ENCODE measurements around the gene DSTYK.
"Not testable (repeated sequence)": the region's sequence is repeated elsewhere in the genome, so short reads cannot be mapped to it uniquely, and the experiment has no call there.

Gene DSTYK

DNA sequence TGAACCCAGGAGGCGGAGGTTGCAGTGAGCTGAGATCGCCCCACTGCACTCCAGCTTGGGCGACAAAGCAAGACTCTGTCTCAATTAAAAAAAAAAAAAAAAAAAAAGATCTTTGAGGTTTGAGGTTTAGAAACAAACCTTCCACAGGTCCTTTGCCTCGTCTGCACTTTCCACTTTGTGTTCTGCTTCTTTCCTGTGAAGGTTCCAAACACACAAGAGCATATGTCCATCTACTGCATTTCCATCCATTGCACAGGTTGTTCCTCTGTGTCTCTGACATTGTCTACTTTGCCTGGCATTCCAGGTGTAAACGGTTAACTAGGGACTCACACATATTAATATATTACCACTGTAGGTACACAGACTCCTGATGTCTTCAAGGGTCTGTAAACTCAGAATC, 40.1 kb downstream of the DSTYK start:
- DNase-seq: no peak

DNA sequence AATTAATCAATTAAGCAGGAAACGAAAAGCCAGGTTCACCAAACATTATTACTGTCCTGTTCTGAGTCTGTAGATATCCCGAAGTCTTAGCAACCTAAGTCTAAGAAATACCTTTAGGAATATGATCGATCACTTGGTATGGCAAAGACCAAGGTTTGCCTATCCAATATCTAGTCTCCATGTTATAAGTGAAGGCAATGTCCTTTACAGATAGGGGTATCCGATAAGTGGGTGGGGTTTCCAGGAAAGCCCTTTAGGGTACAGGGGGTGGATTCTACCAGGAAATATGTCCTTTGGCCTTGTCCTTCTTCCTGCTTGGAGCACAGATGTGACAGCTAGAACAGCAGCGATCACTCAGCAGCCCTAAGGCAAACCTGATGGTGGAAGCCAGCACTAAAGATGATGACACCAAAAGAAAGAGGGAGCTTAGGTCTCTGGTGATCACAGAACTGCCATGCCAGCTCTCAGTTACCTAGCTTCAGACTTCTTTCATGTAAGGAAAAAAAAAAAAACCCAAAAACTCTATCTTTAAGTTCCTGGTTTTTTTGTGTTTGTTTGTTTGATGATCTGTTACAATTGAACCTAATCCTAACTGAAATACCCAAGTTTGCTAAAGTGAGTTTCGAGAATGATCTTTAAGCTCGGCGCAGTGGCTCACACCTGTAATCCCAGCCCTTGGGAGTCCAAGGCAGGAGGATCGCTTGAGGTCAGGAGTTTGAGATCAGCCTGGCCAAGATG, 40.8 kb downstream of the DSTYK start:
- DNase-seq: no peak

DNA sequence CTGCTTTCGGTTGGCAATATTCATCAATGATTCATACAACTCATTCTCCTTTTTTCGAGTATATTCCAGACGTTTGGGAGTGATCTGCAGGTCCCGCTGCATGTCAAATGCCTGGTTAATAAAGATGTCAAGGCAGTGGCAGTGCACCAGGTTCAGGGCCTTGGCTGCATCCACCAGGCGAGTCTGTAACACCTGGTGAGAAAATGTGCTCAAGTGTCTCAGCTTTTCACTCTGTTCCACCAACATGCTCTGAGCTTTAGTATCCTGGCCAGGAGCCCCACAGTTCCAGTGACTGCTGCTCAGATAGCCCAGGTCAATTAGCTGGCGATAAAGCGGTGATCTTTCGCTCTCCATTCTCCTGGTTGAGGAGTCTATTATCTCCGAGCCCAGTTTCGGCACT, 42.3 kb downstream of the DSTYK start:
- no peak for DNase-seq

DNA sequence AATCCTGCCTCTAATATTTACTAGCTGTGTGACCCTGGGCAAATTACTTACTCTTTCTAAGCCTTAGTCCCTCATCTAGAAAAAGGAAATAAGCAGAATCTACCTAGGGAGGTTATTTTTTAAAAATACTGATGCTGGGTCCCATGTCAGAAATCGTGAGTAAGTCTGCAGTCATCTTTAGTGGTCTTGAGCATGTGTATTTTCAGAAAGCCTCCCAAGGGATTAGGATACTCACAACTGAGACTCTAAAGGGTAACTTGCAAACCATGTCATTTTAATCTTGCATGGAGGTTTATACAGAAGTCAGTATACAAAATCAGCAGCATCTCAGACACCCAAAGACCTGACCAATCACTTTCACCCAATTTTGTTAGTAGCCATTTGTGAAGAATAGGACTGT, 43.2 kb downstream of the DSTYK start:
- no peak for DNase-seq

DNA sequence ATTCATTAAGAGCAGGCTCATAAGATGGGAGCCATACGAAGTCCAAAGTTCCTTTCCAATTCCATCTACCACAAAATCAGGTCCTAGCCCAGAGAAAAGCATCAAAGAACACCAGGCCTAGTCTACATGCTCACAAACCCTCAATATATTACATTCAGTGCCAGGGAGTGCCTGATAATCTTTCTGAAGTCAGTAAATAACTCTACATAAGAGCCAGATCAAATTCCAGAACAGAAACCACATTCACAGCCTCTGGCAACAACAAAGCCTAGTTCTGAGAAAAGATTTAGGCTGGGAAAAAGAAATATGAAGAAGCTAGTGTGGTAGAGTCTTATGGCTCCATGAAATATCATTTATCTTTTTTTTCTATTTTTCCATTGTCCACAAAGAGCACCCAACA, 49.2 kb downstream of the DSTYK start:
- DNase-seq: no peak

DNA sequence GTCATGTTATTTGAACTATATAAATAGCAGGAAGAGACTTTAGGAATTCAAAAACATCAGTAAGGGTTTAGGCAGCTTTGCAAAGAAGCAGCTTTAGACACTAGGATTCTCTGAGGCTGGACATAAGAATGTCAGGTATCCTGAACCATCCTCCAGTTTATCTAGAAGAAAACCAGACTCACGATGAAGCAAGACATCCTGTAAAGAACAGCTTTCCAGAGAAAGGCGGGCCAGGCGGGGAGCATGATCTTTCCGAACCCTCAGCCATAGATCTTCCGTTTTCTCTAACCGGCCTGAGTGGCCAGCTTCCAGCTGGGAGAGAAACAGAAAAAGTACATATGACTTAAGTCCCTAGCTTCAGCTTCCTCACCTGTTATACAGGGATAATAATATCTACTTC, 50.4 kb downstream of the DSTYK start:
- DNase-seq: no peak

DNA sequence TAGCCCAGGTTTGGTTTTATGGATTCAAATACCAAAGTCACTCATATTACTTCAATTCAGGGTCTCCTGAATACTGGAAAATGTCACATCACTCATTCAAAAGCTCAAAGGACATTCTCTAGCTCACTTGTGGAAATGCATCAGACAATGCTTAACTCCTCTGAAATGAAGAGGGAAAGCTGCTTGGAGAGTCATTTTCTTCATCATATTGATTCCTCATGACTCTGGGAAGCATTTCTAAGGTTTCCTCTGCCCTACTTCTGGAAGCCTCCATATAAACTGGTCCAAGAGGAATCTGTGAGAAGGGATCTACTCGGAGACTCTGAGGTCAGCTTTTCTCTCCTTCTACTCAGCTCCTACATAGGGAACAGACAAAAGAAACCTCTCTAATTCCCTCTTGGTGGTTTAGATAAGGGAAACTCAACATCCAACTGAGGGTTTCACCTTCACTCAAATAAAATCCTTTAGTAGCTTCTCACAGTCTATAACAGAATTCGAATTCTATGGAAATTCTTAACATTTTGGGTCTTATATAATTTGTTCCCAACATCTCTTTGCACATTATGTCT, 53.4 kb downstream of the DSTYK start:
- DNase-seq: no peak

DNA sequence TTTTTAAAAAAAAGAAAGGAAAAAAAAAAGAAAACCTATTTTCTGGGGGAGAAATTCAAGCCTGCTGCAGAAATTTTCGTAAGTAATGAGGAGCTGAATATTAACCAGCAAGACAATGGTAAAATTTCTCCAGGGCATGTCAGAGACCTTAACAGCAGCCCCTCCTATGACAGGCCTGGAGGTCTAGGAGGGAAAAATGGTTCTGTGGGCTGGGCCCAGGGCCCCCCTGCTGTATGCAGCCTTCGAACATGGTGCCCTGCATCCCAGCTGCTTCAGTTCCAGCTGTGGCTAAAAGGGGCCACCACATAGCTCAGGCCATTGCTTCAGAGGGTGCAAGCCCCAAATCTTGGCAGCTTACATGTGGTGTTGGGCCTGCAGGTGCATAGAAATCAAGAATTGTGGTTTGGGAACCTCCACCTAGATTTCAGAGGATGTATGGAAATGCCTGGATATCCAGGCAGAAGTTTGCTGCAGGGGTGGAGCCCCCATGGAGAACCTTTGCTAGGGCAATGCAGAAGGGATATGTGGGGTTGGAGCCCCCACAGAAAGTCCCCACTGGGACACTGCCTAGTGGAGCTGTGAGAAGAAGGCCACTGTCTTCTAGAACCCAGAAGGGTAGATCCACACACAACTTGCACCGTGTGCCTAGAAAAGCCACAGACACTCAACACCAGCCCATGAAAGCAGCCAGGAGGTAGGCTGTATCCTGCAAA, 55.7 kb downstream of the DSTYK start:
- not testable (repeated sequence) for DNase-seq

DNA sequence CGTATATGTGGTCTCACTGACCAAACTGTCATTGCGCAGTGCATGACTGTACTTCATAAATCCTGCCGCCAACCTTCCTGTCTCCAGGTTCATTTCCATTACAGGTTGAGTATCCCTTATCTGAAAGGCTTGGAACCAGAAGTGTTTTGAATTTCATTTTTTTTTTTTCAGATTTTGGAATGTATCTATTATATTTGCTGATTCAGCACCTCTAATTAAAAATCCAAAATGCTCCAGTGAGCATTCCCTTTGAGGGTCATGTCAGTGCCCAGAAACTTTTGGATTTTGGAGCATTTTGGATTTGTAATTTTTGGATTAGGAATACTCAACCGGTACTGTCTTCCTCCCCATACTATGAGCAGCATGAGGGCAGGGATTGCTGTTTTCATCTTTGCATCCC, 59.0 kb downstream of the DSTYK start:
- DNase-seq: no peak

DNA sequence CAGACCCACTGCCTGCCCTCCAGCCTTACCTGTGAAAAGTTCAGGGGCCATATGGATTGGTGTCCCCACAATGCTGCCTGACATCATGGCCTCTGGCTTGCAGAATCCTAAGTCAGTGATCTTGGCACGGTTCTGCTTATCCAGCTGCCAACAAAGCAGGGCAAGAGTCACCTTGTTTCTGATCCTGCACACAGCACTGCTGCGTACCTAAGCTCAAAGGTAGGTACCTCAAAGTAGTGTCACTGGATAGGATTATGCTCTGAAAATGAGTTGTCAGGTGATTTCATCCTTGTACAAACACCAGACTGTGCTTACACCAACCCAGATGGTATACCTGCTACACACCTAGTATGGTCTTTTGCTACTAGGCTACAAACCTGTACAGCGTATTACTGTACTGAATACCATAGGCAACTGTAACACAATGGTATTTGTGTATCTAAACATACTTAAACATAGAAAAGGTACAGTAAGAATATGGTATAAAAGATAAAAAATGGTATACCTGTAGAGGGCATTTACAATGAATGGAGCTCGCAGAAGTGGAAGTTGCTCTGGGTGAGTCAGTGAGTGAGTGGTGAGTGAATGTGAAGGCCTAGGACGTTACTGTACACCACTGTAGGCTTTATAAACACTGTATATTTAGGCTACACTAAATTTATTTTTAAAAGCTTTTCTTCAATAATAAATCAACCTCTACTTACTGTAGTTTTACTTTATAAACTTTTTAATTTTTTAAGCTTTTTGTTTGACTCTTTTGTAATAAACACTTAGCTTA, 60.7 kb downstream of the DSTYK start:
- no peak for DNase-seq

DNA sequence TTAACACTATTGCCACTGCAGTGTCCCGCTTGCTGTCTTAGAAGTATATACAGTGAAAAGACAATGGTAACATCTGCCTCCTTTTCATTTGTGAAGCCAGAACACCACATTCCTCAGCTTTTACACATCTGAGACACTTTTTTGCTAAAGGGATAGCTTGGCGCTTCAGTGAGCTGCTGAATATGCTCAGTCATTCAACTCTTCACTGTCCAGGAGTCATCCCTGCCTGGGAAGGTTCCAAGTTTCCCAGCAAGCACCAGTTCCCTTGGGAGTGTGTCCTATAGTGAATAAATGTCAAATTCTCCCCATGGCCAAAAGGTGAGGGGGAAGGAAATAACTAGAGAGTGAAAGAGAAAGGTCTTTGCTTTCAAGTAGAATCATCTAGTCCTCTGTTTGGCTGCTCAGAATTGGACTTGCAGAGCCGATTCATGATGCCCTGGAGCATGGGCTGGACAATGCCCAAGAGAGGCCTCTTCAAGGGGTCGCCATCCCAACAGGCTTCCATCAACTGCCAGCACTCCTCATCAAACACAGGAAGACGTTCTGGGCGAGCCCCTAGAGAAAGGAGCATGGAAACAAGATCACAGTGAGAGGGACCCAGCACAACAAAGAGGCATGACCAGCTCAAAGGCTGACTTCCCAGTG, 64.2 kb downstream of the DSTYK start:
- DNase-seq: no peak

DNA sequence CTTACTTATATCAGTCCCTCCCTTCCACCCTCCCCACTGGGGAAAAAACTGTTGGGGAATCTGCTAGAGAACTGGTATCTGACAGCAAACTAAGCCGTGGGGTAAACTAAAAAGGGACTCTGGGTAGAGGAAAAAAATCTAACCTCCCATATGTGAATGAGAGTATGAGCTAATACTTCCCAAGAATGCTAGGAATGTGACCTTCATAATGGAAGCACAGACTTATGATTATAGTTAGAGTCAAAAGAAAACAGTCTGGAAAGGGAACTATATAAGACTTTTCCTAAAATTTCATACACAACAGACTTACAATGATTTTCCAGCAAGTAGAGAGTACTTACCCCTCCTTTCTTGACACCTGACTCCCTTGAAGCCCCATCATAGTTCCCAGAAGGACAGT, 66.8 kb downstream of the DSTYK start:
- no peak for DNase-seq

DNA sequence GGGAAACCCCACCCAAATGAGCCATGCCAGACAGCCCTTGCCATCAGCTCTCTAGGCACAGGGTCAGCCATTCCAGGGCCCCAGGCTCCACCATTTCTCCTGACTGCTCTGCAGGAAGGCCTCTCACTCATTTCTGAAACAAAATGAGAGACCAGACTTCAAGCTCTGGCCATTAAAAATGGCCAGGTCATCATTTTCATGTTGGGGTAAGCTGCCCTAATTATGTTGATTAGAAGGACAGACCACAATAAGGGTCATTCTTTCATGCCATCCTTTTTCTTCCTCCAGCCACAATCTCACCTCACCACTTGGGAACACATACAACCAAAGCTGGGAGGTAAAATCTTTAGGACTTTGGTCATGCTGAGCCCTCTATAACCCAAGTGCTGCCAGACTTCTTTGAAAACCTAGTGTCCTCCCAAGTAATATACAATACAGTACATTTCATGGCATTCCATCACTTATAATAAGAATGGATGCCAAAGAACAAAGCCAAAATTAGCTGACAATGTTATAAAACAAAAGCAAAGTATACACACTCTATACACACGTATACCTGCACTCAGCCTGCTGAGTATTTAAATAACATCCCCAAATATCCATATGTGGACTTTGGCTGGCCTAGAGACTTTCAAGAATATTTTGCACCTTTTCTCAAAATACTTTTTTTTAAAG, 67.3 kb downstream of the DSTYK start:
- DNase-seq: no peak

DNA sequence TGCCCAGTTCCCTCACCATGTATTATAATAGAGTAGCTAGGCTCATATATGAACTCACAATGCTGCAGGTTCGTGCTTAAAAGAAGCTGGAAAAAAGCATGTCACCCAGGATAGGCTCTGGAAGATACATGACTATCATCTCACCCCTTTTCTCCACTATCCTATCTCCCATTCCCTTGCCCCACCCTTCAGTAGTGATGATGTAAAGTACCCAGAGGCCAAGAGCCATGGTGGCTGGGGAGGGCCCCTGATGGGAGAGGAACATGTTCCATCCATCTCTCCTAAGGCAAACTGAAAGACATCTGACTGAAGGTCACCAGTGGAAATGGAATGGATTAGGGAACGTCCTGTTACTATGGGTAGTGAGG, 69.4 kb downstream of the DSTYK start:
- no peak for DNase-seq

DNA sequence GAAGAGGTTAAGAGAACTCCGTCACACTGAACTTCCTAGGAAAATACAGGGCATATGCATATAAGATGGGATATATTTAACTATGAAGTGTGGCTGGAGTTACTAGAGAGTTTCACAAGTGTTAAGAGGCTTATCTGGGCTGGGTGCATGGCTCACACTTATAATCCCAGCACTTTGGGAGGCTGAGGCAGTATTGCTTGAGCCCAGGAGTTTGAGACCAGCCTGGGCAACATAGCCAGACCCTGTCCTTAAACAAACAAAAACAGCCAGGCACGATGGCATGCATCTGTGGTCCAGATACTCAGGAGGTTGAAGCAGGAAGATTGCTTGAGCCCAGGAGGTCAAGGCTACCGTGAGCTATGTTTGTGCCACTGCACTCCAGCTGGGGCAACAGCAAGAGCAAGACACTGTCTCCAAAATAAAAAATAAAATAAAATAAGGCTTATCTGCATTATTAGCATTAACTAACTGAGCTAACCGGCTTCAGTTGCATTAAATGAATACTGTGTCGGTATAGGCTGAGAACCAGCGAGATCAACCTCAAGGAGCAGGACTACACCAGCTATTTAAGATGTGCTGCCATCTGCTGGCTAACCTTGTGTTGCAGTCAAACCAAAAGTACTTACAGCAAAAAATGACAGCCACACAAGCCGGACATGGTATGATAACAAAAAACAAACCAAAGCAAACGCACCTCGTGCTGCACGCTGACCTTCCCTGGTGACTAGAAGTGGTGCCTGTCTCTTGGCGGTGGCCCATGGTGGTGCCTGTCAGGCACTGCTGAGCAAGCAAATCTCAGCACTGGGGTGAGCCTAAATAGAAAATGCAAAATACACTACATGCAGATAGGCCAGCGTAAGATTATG, 70.0 kb downstream of the DSTYK start:
- DNase-seq: peak; percentile 78

DNA sequence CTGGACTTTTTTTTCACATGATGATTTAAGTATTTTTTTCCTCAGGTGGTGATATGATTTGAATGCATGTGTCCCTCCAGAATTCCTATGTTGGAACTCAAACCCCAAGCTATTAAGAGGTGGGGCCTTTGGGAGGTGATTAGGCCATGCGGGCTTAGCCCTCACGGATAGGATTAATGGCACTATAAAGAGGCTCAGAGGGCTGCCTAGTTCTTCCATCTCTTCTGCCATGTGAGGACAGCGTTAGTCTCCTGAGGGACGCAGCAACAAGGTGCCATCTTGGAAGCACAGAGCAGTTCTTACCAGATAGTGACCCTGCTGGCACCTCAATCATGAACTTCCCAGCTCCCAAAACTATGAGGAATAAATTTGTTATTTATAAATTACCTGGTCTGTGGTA, 71.4 kb downstream of the DSTYK start:
- DNase-seq: no peak

DNA sequence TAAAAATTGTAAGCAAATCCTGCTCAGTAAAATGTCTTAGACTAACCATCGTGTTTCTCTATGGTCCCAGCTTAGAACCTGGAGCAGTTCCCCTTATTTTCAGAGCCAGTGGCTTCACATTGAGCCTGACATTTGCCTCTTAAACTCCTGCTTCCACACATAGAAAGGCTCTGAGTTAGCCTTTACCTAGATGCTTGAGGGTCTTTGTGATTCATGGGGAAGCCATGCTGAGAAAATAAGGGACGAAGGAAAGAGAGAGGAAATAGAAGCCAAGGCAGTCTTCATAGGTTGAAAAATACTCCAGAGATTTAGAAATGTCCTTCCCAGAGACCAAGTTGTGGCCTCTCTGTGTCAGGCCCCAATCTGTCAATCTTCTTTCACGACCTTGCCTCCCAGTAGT, 73.6 kb downstream of the DSTYK start:
- DNase-seq: no peak

DNA sequence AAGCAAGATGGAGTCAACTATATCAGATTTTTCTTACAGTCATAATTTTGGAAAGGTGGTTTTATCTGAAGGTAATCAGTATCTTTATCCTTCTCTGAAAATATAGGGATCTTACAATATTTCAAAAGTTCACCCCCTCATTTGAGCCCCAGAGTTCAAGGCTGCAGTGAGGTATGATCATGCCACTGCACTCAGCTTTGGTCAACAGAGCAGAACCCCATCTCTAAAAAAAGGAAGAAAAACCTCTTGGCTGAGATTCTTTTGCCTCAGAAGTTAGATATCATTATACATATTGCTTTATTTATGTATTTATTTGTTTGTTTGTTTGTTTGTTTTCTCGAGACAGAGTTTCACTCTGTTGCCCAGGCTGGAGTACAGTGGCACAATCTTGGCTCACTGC, 78.2 kb downstream of the DSTYK start:
- DNase-seq: no peak

DNA sequence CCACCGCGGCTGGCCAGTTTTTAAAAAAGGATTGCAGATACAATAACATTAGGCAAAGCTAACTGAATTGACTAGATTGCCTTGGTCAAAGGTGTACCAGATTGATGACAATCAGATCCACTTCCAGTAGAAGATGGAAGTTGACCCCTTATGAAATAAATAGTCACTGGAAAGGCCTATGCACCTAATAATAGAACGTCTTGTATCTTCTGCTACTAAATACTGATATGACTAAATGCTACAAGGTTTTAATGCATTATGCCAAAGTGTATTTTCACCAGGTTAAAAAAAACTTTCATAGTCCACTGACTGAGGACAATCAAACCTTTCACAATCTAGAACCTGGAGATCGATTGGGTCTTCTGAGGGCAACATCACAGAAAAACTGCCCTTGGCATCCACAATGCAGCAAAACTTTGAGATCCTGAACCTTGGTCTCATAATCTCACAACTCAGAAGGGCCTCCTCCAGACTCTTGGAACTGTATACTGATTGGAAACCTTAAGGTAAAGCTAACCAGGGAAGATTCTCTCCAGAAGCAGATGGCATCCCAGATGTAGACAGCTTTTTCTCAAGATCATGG, 82.0 kb downstream of the DSTYK start:
- no peak for DNase-seq

DNA sequence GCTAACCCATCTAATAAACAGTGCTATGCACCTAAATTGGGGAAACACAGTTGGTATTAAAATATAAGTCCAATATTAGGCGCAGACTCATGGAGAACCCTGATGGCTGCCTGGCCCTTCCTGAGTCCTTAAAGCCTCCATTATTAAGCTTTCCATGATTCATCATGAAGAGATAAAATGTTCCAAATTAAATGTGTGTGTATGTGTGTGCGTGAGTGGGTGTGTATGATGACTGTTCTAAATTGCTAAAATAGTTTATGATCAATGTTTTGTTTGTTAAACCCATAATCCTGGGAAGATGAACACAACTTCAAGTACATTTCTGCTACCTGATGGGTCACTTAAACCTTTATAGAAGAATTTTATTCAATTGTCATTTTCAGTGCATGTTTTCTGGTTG, 83.5 kb downstream of the DSTYK start:
- no peak for DNase-seq

DNA sequence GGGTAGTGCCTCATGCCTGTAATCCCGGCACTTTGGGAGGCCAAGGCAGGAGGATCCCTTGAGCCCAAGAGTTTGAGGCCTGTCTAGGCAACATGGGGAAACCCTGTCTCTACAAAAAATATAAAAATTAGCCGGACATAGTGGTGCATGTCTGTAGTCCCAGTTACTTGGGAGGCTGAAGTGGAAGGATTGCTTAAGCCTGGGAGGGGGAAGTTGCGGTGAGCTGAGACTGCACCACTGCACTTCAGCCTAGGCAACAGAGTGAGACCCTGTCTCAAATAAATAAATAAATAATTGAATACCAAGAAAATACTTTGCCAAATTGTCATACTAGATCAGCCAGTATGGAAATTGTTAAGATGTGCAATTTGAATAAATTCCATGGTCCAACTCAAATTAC, 83.9 kb downstream of the DSTYK start:
- no peak for DNase-seq
